HG02970 (cell line): ENCODE measurements around the gene AIFM3.
"Not testable (repeated sequence)": the region's sequence is repeated elsewhere in the genome, so short reads cannot be mapped to it uniquely, and the experiment has no call there.

ENCODE experiments used
- ATAC-seq: cut with Tn5 transposase; IDR thresholded peaks from one replicate; pipeline ENCODE4 v1.9.1; 2021; ENCODE audit warnings: mild to moderate bottlenecking, moderate library complexity, moderate number of reproducible peaks; ENCODE audit not compliant: unreplicated experiment, low FRiP score

AIFM3 gene

GRCh38 chr22:20966883-20967696 is at the start of gene AIFM3:
AIFM3 (plus strand) TSS chr22:20967255; CDS start chr22:20967945, 690 bp downstream.
- ATAC-seq, result no peak

GRCh38 chr22:20918663-20919218 is 48.3 kb upstream of the AIFM3 start:
- ATAC-seq, result no peak

- ATAC-seq, result no peak
Observed at GRCh38 chr22:20919718-20920117, 47.3 kb upstream of the AIFM3 start.

- ATAC-seq, result no peak
Observed at GRCh38 chr22:20920881-20921203, 46.2 kb upstream of the AIFM3 start.

- ATAC-seq, result no peak
Observed at GRCh38 chr22:20922141-20922751, 44.8 kb upstream of the AIFM3 start.

GRCh38 chr22:20926243-20926642 is 40.8 kb upstream of the AIFM3 start:
- ATAC-seq, result no peak

GRCh38 chr22:20927940-20928572 is 39.0 kb upstream of the AIFM3 start:
- no peak for ATAC-seq

GRCh38 chr22:20928573-20928967 is 38.5 kb upstream of the AIFM3 start:
- no peak for ATAC-seq

- no peak for ATAC-seq
Observed at GRCh38 chr22:20930004-20930403, 37.1 kb upstream of the AIFM3 start.

GRCh38 chr22:20930435-20930834 is 36.6 kb upstream of the AIFM3 start:
- not testable (repeated sequence) for ATAC-seq

GRCh38 chr22:20931126-20931654 is 35.9 kb upstream of the AIFM3 start:
- no peak for ATAC-seq

GRCh38 chr22:20933910-20934309 is 33.1 kb upstream of the AIFM3 start:
- no peak for ATAC-seq

- ATAC-seq, result not testable (repeated sequence)
Observed at GRCh38 chr22:20935049-20935448, 32.0 kb upstream of the AIFM3 start.

- not testable (repeated sequence) for ATAC-seq
Observed at GRCh38 chr22:20935780-20936539, 31.1 kb upstream of the AIFM3 start.

GRCh38 chr22:20937031-20937793 is 29.8 kb upstream of the AIFM3 start:
- ATAC-seq, result no peak

- no peak for ATAC-seq
Observed at GRCh38 chr22:20937794-20938671, 29.0 kb upstream of the AIFM3 start.

- ATAC-seq, result not testable (repeated sequence)
Observed at GRCh38 chr22:20939457-20940185, 27.4 kb upstream of the AIFM3 start.

GRCh38 chr22:20940186-20940651 is 26.8 kb upstream of the AIFM3 start:
- no peak for ATAC-seq
